SJCRH30 (cell line): ENCODE data around the gene BAHCC1. TPM values are rescaled to one million over a fixed set of nuclear protein-coding genes. Genes with fewer than 3 reads are reported as not detected.

Experiments
- DNase-seq, 2 experiments: peaks; one replicate each; pipeline ENCODE4 v3.0.0-alpha.2; 2015 to 2020
- H3K27ac ChIP-seq: fragments of 250-450 bp; sonication (Bioruptor Pico); 2 replicates; pipeline ENCODE4 v1.5.1; 2020; ENCODE audit warnings: mild to moderate bottlenecking, moderate library complexity
- H3K27me3 ChIP-seq: fragments of 250-450 bp; sonication (Bioruptor Pico); 2 replicates; pipeline ENCODE4 v1.5.1; 2020; ENCODE audit warnings: mild to moderate bottlenecking, moderate library complexity
- H3K36me3 ChIP-seq: fragments of 250-450 bp; sonication (Bioruptor Pico); 2 replicates; pipeline ENCODE4 v1.5.1; 2020; ENCODE audit warnings: mild to moderate bottlenecking, moderate library complexity
- H3K4me1 ChIP-seq: fragments of 250-450 bp; sonication (Bioruptor Pico); 2 replicates; pipeline ENCODE4 v1.5.1; 2020; ENCODE audit warnings: mild to moderate bottlenecking, moderate library complexity
- H3K4me3 ChIP-seq: fragments of 250-450 bp; sonication (Bioruptor Pico); 2 replicates; pipeline ENCODE4 v1.5.1; 2020; ENCODE audit warnings: mild to moderate bottlenecking, moderate library complexity
- H3K9me3 ChIP-seq: fragments of 250-450 bp; sonication (Bioruptor Pico); replicated peaks from 2 replicates; pipeline ENCODE4 v1.5.1; 2020; ENCODE audit warnings: mild to moderate bottlenecking, moderate library complexity
- total RNA-seq: library from RNA; depleted of rRNA; stranded (reverse); fragments of >200 nt; shearing (Covaris generic); gene quantifications from 2 replicates; pipeline ENCODE4 v1.2.3, GENCODE V29; 2014

Gene BAHCC1
- total RNA-seq, 1 experiment from 2014 or later = 20.0 TPM

GRCh38 chr17:81378941-81379511 is 16.2 kb upstream of the BAHCC1 start:
- peak in 1 of 2 experiments; percentile 36 for DNase-seq
- Histone ChIP-seq H3K4me3 (no peak overlapping the region), H3K36me3 (no peaks in the 10 kb centered on the region), H3K27me3 (no peaks in the 10 kb centered on the region; the same call in 1 of the 2 replicates), H3K4me1 (peaks cover 43% of the 10 kb centered on the region), H3K9me3 (0 out of 2 replicates have a peak, but pooled peaks cover 4% of the 10 kb centered on the region), H3K27ac (no peak overlapping the region)

- Histone ChIP-seq H3K9me3 (0 out of 2 replicates have a peak, but pooled peaks cover 4% of the 10 kb centered on the region), H3K4me1 (peaks cover 43% of the 10 kb centered on the region), H3K4me3 (no peak overlapping the region), H3K27ac (no peak overlapping the region), H3K27me3 (no peaks in the 10 kb centered on the region; the same call in 1 of the 2 replicates), H3K36me3 (no peaks in the 10 kb centered on the region)
- DNase-seq = peak in 1 of 2 experiments; percentile 50
Observed at GRCh38 chr17:81379523-81379942, 15.7 kb upstream of the BAHCC1 start.

GRCh38 chr17:81380131-81380530 is 15.1 kb upstream of the BAHCC1 start:
- no peak overlapping the region for H3K27ac ChIP-seq
- H3K9me3 ChIP-seq = no peaks in the 10 kb centered on the region
- no peaks in the 10 kb centered on the region for H3K36me3 ChIP-seq
- H3K4me1 ChIP-seq = peaks cover 49% of the 10 kb centered on the region
- DNase-seq = peak; percentile 57 to 58
- no peak overlapping the region for H3K4me3 ChIP-seq
- H3K27me3 ChIP-seq = no peaks in the 10 kb centered on the region; the same call in 1 of the 2 replicates

GRCh38 chr17:81380666-81381518 is 14.4 kb upstream of the BAHCC1 start:
- Histone ChIP-seq H3K4me1 (peaks cover 54% of the 10 kb centered on the region), H3K4me3 (peak overlapping the region; percentile 20), H3K27me3 (no peaks in the 10 kb centered on the region), H3K9me3 (no peaks in the 10 kb centered on the region), H3K27ac (peak overlapping the region; percentile 76), H3K36me3 (no peaks in the 10 kb centered on the region)
- peak; percentile 99 for DNase-seq

GRCh38 chr17:81381632-81382577 is 13.4 kb upstream of the BAHCC1 start:
- H3K9me3 ChIP-seq = no peaks in the 10 kb centered on the region

GRCh38 chr17:81382851-81383250 is 12.4 kb upstream of the BAHCC1 start:
- no peak overlapping the region for H3K27ac ChIP-seq
- H3K4me1 ChIP-seq = peaks cover 58% of the 10 kb centered on the region
- H3K9me3 ChIP-seq = no peaks in the 10 kb centered on the region
- H3K4me3 ChIP-seq = no peak overlapping the region
- no peaks in the 10 kb centered on the region for H3K36me3 ChIP-seq
- no peak for DNase-seq
- H3K27me3 ChIP-seq = no peaks in the 10 kb centered on the region

More at GRCh38 chr17:81381632-81382577, 13.4 kb upstream of the BAHCC1 start:
- Histone ChIP-seq H3K4me1 (peaks cover 59% of the 10 kb centered on the region), H3K4me3 (no peak overlapping the region), H3K36me3 (no peaks in the 10 kb centered on the region), H3K27me3 (no peaks in the 10 kb centered on the region), H3K27ac (peak overlapping the region; percentile 76)
- DNase-seq = peak in 1 of 2 experiments; percentile 20

GRCh38 chr17:81383504-81384421 is 11.5 kb upstream of the BAHCC1 start:
- peaks cover 60% of the 10 kb centered on the region for H3K4me1 ChIP-seq

GRCh38 chr17:81384929-81385319 is 10.3 kb upstream of the BAHCC1 start:
- H3K4me3 ChIP-seq = peak overlapping the region; percentile 63
- no peak for DNase-seq
- no peaks in the 10 kb centered on the region for H3K36me3 ChIP-seq
- peaks cover 57% of the 10 kb centered on the region for H3K4me1 ChIP-seq
- peak overlapping the region; percentile 90 for H3K27ac ChIP-seq
- H3K27me3 ChIP-seq = no peaks in the 10 kb centered on the region
- H3K9me3 ChIP-seq = no peaks in the 10 kb centered on the region

More at GRCh38 chr17:81383504-81384421, 11.5 kb upstream of the BAHCC1 start:
- H3K9me3 ChIP-seq = no peaks in the 10 kb centered on the region
- no peaks in the 10 kb centered on the region for H3K36me3 ChIP-seq
- H3K4me3 ChIP-seq = no peak overlapping the region
- peak in 1 of 2 experiments; percentile 13 for DNase-seq
- no peaks in the 10 kb centered on the region for H3K27me3 ChIP-seq
- H3K27ac ChIP-seq = no peak overlapping the region

GRCh38 chr17:81385320-81386111 is 9.7 kb upstream of the BAHCC1 start:
- peak overlapping the region; percentile 63 for H3K4me3 ChIP-seq
- H3K27me3 ChIP-seq = no peaks in the 10 kb centered on the region
- DNase-seq = peak; percentile 100
- no peaks in the 10 kb centered on the region for H3K36me3 ChIP-seq
- H3K9me3 ChIP-seq = no peaks in the 10 kb centered on the region
- H3K4me1 ChIP-seq = peaks cover 53% of the 10 kb centered on the region
- H3K27ac ChIP-seq = peak overlapping the region; percentile 90

- Histone ChIP-seq H3K9me3 (no peaks in the 10 kb centered on the region), H3K4me1 (peaks cover 48% of the 10 kb centered on the region), H3K27me3 (no peaks in the 10 kb centered on the region), H3K36me3 (no peaks in the 10 kb centered on the region), H3K27ac (peak overlapping the region; percentile 90), H3K4me3 (peak overlapping the region; percentile 63)
- peak; percentile 77 to 80 for DNase-seq
Observed at GRCh38 chr17:81386141-81386645, 9.1 kb upstream of the BAHCC1 start.

GRCh38 chr17:81386646-81387099 is 8.6 kb upstream of the BAHCC1 start:
- Histone ChIP-seq H3K9me3 (no peaks in the 10 kb centered on the region), H3K4me3 (peak overlapping the region; percentile 63), H3K27me3 (no peaks in the 10 kb centered on the region), H3K4me1 (peaks cover 45% of the 10 kb centered on the region), H3K36me3 (no peaks in the 10 kb centered on the region), H3K27ac (peak overlapping the region; percentile 90)
- DNase-seq = peak; percentile 79 to 82

GRCh38 chr17:81387100-81388090 is 7.9 kb upstream of the BAHCC1 start:
- Histone ChIP-seq H3K4me1 (peaks cover 42% of the 10 kb centered on the region), H3K27ac (peak overlapping the region; percentile 90), H3K4me3 (peak overlapping the region; percentile 63), H3K27me3 (no peaks in the 10 kb centered on the region), H3K9me3 (no peaks in the 10 kb centered on the region), H3K36me3 (no peaks in the 10 kb centered on the region)
- peak; percentile 82 to 92 for DNase-seq
